ELF-1 (cell line): ENCODE results near the gene AMACR.
"Not testable (repeated sequence)": the region's sequence is repeated elsewhere in the genome, so short reads cannot be mapped to it uniquely, and the experiment has no call there.

Experiments used
- DNase-seq: peaks from one replicate; pipeline ENCODE4 v3.0.0-alpha.2; 2016; ENCODE audit warnings: low read depth, low spot score

The AMACR gene

DNA sequence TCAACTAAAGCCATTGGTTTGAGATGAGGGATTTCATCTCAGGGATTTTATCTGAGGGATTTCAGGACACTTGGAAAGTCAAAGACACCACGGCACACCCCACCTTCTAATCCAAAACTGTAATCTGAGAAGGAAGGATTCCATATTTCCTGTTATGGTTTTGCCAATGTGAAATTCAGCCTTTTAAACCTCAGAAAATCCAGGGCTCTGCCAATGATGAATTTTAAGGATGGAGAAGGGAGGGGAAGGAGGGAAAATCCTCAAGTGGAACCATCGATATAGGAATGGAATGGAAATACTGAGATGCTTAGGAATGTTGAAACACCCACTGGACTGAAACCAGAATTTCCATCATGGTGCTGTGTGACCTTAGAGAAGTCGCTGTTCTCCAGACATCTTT, 29.9 kb upstream of the AMACR start:
- DNase-seq, result no peak

DNA sequence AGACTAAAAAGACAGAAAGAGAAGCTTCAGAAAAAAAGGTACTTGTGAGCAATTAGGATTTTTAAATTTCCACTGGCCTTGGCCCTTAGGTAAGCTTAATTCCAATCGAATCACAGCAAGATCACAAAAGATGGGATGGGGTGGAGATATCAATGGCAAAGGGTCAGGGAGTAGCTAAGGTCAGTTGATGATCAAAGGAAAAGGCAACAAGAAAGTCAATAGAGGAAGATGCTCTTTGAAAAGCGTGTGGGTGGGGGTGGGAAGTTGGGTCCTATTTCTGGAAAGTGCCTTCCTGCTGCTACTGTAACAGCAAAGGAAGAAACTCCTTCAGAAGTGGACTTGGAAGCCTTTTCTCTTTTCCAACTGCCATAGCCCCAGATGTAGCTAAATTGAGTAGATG, 27.9 kb upstream of the AMACR start:
- DNase-seq, result no peak

DNA sequence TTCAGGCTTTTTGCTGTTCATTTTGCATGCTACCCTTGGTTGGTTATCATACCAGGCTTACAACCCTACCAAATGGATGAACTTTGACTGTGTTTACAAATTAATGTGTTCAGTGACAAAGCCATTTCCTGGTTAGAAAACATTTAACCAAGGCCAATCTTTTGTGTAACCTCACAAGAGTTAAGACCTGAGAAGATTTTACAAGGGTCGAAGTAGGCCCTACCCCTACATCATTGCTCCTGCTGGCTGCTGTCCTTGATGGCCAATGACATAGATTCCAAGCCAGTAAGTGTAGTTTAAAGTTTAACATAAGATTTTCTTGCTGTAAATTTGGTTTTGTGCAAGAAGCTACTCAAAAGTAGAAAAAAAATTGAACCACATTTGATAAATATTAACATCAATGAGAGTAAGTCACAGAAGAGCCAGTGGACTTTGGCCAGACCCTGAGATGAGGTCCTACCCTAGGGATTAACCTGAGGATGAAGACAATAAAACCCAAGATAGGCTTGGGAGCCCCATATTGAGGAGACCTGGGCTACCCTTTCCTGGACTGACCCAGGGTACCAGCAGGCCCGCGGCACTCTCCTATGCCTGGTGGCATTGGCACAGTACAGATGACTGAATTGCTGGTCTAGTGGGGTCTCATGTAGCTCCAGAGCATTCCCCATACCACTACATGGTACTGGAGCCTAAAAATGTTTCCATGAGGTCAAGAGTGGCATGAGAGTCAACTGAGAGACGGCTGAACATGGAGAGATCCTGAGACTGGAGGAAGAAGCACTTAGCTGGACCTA, 26.9 kb upstream of the AMACR start:
- DNase-seq, result no peak

DNA sequence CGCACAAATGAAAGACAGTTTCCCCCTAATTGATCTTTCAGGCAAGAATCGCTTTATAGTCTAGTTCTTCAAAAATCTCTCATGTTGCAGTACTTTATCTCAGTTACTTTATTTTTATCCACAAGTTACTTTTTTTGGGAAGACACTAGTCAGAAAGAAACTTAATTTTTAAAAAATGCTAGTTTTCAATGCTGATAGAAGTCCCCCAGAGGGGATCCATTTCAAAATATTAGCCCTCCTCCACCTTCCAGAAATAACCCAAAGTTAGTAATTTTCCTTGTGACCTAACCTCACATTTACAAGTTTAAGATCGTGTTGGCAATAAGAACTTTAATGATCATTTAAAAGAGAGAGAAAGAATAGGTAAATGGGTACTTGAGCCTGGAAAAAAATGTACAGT, 24.1 kb upstream of the AMACR start:
- DNase-seq, result no peak

DNA sequence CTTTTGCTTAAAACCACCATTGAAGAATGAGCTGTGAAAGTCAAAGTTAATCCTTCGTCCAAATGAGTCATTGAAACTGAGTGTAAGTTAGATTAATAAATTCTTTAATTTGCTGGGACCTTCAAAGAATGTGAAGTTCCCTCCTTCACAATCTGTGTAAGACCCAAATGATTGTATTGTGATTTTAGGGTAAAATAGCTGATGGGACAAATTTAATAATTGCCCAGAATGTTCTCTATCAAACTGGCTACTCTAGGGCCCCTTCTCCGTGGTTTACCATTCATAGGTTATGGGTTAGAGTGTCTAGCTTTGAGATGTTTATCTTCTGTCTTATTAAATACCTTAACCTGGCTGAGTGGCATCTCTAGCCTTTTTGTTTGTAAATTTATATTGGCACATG, 23.3 kb upstream of the AMACR start:
- no peak for DNase-seq

DNA sequence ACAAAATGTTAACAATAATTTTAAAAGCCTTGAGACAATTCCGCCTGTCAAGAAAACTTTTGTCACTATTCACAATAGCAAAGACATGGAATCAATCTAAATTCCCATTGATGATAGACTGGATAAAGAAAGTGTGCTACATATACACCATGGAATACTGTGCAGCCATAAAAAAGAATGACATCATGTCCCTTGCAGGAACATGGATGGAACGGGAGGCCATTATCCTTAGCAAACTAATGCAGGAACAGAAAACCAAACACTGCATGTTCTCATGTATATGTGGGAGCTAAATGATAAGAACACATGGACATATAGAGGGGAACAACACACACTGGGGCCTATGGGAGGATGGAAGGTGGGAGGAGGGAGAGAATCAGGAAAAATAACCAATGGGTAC, 22.7 kb upstream of the AMACR start:
- DNase-seq, result not testable (repeated sequence)

DNA sequence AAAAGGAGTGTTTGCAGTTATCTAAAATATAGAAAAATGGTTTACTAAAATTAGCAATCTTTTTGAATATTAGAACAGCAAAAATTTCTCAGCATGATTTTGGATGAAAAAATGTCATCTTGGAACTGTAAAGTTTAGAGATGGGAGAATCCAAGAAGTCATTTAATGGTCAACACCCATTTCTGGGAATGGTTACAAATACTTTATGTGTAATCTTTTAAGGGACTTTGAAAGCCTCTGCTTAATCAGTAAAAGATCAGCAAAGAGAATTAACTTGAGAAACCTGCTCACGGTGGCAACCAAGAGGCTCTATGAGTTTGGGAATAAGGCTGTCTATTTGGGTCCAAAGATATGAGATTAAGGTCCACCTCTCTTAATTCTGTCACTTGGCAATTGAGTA, 22.2 kb upstream of the AMACR start:
- no peak for DNase-seq

DNA sequence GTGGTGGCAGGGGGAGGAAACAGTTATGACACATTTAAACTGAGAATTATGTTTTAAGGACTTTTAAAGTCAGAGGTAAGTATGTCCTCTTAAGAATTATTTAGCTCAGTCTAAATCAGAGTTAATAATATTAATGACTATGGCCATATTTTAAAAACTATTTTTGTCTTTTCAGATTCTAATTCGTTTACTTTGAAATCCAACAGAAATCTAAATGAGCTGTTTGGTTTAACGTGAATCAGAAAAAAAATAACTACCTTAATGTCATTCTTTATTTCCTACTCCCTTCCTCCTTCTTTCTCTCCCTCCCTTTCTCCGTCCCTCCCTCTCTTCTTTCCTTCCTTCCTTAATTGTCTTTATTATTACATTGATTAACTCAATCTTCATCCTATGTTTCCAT, 20.5 kb upstream of the AMACR start:
- no peak for DNase-seq

DNA sequence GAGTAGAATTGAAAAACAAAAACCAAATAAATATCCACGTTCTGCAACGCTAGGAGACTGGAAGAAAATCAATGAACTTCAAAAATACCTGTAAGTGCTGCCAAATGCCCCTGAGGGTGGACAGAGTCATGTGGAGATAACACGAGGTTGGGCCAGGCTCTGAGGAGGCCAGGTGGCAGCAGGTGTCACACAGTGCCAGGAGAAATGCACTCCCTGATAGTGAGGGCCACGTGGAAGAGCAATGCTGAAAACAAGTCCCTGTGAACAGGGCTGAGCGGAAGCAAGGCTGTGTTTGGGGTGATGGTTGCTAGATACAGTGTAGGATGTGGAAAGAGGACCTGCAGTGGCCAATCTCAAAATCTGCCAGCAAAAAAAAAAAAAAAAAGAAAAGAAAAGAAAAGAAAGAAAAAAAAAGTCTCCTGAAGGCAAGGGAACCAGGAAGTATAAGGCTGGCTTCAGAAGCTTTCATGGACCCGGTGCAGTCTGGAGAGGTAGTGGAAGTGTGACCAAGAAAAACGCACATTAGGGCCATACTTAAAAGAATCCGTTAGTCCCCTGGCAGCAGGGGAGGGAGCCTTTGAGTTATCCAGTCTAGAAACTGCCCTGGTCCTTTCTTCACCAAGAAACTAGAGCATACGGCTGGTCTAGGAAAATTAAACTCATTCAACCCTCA, 18.4 kb upstream of the AMACR start:
- DNase-seq, result no peak

DNA sequence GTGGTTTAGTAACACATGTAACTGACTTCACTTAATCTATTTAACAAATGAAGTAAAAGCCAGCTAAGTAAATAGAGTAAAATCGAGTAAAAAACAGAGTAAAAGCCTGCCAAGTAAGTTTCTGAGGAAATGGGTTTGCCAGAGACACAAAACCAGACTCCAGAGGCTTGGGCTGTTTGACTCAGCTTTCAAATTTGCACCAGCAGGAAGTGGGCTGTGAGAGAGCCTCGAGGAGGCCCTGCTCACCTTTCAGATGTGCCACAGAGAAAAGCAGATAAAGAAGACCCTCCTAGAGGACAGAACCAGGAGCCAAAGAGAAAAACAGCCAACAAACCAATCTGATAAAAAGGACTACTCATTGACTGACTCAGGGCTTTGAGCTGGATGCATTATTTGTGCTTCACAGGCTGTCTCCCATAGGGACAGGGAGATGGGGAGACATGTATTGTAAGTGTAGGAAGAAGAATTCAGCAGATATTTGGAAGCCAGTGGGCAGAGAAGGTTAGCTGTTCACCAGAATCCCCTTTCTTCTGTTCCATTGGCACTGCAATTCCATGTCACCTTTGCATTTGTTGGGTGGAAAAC, 14.4 kb upstream of the AMACR start:
- peak; percentile 31 for DNase-seq

DNA sequence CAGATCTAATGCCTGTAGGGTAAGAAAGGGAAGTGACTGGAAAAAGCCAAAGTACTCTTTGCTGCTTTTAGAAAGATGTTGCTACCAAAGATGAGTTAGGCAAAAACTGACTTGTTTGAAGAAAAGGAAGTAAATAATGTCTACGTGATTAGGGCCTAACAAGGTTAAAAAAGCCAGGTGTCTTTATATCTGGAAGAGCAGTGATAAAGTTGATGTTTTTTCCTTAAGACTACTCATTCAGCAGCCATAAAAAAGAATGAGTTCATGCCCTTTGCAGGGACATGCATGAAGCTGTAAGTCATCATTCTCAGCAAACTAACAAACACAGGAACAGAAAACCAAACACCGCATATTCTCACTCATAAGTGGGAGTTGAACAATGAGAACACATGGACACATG, 13.5 kb upstream of the AMACR start:
- no peak for DNase-seq

DNA sequence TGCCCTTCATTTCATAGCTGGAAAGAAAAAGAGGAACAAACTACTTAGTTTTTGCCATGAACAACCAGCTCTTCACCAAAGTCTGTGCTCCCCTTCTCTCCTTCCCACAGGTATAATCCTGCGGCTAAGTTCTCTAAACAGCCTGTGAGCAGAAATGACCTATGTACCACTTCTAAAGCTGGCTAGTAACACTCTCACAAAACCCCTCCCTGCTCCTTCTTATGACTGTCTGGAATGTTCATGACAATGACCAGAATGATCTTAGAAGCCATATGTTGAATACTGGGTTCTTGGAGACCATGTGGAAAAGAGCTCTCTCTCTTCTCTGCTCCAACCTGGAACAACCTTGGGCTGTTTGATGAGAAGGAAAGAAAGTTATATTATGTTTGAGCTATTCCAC, 12.9 kb upstream of the AMACR start:
- no peak for DNase-seq

DNA sequence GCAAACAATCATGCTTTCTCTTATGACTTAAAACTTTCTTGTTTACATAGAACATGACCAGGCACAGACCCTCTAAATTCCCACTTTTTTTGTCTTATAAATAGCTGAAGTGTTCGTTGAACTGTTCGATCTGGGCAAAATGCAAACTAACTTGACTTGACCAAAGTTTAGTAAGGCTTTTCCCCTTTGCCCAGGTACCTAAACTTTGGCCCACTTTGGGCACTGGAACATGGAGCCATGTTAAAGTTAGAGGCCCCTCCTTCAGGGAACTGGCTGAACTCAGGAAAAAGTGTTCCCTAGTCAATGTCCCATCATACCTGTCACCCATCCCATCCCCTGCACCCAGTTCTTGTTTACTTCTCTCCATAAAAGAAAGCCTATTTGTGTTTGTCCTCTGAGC, 9.4 kb upstream of the AMACR start:
- no peak for DNase-seq

DNA sequence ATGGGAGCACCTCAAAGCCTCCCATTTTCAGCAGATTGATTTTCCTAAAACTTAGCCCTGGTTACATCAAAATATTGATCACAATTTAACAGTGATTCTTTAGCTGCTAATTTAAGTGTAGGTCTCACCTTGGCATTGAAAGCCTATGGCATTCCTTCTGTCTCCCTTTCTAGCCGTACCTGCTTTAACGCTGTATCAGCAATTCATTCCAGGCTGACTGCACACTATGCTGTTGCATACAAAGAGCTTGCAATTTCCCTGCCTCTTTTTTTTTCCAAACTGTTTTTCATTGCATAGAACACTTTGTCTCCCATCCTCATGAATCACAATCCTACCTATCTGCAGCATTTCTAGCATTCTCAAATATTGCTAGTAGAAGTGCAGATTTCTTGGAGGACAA, 8.9 kb upstream of the AMACR start:
- DNase-seq, result no peak

DNA sequence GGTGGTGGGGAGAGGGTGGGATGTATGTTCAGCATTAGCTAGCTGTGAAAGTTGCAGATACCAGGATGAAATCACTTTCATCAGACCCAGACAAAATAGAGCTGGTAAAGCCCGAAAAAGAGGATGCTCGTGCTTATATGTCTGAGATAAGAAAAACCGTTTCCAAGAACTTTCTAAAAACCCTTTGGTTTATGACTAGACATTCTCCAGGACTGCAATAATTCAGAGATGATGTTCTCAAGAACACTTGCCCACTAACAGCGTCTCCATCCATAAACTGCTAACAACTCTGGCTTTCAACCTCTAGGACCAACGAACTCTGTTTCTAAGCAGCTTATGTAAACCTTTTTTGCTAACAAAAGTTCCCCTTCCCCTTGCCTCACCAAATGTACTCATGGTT, 8.4 kb upstream of the AMACR start:
- DNase-seq, result no peak

DNA sequence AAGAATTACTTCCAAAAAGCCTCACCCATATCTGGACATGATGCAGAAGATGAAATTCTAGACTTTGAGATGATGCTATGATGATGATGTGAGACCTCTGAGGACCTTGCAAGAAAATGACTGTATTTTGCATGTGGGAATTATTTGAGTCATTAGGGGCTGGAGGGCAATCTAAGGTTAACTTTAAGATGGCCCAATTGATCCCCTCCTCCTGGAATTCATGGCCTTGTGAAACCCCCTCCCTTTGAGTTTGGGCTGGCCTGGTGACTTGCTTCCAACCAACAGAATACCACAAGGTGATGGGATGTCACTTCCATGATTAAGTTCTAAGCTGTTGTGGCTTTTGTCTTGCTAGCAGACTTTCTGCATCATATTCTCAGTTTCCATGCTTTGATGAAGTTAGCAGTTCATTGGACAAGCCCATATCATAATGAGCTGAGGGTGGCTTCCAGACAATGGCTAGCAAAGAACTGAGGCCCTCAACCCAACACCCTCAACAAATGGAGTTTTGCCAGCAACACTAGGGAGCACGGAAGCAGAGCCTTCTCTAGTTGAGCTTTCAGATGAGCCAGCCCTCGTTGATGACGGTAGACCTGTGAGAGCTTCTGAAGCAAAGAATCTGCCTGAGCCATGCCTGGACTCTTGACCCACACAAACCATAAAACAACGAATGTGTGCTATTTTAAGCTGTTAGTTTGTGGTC, 7.4 kb upstream of the AMACR start:
- no peak for DNase-seq

DNA sequence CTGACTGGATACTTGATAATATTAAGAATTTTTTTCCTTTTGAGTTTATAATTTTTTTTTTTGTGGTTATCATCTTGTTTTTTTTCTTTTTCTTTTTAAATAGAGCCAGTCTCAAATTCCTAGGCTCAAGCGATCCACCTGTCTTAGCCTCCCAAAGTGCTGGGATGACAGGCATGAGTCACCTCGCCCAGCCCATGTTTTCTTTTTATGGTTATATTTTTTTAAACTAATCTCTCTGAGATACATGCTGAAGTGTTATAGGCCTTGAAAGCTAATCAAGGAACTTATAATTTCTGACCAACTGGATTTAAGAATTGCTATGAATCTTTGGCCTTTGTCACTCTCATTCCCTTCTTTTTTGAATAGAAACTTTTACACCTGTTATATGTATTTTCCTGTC, 6.8 kb upstream of the AMACR start:
- DNase-seq, result no peak

DNA sequence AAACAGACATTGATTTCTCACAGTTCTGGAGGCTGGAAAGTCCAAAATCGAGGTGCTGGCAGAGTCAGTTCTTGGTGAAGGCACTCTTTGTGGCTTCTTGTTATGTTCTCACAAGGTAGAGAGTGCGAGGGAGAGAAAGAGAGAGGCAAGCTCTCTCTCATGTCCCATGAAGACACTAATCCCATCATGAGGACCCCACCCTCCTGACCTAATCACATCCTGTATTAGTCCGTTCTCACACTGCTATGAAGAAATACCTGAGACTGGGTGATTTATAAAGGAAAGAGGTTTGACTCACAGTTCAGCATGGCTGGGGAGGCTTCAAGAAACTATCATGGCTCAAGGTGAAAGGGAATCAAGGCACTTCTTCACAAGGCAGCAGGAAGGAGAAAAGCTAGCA, 5.7 kb upstream of the AMACR start:
- DNase-seq, result no peak

DNA sequence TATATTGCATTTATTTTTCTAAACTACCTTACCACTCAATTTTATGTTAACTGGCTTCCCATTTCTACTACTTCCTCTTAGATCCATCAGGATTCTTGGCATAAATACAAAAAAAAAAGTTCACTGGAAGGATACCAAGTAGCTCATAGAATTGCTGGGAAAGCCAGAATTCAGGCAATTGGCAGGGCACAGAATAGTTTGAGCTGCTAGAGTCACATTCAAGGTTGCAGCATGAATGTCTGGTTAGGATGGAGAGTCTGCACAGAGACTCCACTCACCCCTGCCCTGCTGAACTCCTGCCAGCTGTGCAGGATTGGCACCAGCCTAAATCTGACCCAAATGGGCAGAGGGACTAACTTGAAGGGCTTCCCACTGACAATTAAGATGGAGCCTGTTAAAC, 4.9 kb upstream of the AMACR start:
- DNase-seq, result no peak

DNA sequence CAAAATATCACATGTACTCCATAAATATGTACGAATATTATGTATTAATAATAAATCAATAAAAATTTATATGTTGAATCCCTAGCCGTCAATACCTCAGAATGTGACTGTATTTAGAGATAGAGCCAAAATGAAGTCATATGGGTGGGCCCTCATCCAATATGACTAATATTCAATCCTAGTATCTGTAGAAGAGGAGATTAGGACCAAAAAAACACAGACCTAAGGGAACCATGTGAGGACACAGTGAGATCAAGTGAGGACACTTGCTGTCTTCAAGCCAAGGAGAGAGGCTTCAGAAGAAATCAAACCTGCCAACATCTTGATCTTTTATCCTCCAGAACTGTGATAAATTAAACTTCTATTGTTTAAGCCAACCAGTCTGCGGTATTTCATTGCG, 3.7 kb upstream of the AMACR start:
- no peak for DNase-seq

DNA sequence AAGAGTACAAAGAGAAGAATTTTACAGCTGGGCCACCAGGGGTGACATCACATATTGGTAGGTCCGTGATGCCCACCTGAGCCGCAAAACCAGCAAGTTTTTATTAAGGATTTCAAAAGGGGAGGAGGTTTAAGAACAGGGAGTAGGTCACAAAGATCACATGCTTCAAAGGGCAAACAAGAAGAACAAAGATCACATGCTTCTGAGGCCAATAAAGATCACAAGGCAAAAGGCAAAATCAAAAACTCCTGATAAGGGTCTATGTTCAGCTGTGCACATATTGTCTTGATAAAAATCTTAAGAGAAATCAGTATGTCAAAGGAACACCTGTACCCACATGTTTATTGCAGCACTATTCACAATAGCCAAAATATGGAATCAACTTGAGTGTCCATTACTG, 2.3 kb upstream of the AMACR start:
- DNase-seq, result not testable (repeated sequence)

DNA sequence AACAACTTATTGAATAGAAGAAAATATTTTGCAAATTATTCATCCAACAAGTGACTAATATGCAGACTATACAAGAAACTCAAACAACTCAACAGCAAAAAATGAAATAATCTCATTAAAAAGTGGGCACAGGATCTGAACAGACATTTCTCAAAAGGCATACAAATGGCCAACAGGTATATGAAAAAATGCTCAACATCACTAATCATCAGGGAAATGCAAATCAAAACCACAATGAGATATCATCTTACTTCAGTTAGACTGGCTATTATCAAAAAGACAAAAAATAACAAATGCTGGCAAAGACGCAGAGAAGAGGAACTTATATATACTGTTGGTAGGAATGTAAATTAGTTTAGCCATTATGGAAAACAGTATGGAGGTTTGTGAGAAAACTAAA, 1.8 kb upstream of the AMACR start:
- no peak for DNase-seq

DNA sequence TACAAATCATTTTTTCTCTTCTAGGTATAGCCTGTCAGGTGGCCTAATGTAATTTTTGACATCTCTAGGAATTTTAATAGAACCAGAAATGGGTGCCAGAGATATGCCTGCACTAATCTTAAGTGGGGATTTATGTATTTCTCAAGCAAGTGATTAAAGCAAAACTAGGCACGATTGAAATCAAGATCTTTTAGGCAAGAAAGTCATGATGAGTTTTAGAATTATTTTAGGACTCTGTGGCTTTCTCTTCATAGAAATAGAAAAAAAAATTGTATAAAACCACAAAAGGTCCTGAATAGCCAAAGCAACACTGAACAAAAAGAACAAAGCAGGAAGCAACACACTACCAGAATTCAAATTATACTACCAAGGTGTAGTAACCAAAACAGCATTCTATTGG, 952 bp upstream of the AMACR start:
- no peak for DNase-seq
